Measurements from ENCODE around the gene CILP2.

DNA sequence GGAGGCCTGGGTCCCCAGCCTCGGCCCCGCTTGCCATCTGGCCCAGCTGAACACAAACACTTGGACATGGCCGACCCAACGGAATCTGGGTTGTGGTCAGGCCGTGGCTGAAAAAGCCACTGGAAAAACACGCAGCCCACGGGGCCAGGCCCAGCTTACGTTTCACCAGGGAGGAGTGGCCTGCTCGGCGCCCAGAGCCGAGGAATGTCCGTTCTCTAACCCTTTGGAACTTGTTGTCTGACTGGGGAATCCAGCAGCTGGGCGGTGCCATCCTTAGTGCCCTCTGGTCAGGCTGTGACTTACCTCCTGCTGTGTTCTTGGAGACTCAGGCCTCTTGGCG lies 13.8 kb downstream of the CILP2 start:
- TF ChIP-seq POLR2AphosphoS5 (IDR thresholded peaks at IDR 0.05; ENCODE audit: borderline replicate concordance, low read depth, low read length) (no peak), EZH2 (IDR thresholded peaks at IDR 0.05) (no peak)
